DOHH2 (cell line): ENCODE results near the gene SUFU.

Experiments
- H3F3A ChIP-seq: fragments of 200-600 bp; sonication (generic), shearing (Covaris generic); 2 replicates; pipeline ENCODE4 v1.6.0; 2016; ENCODE audit warnings: antibody characterized with exemption, mild to moderate bottlenecking; ENCODE audit not compliant: control insufficient read depth, insufficient read depth
- H3K27ac ChIP-seq: fragments of 200-600 bp; sonication (generic); 2 replicates; pipeline ENCODE4 v1.5.1; 2014; ENCODE audit warnings: low read depth, mild to moderate bottlenecking, low read length, moderate library complexity
- H3K27me3 ChIP-seq: fragments of 200-600 bp; sonication (generic); 2 replicates; pipeline ENCODE4 v1.6.1; 2014; ENCODE audit warnings: mild to moderate bottlenecking, low read length, mixed read lengths; ENCODE audit not compliant: control insufficient read depth
- H3K36me3 ChIP-seq: fragments of 200-600 bp; sonication (generic); 2 replicates; pipeline ENCODE4 v1.6.1; 2014; ENCODE audit warnings: mild to moderate bottlenecking, low read length, moderate library complexity, mixed read lengths; ENCODE audit not compliant: control insufficient read depth
- H3K4me1 ChIP-seq: fragments of 200-600 bp; sonication (generic); 2 replicates; pipeline ENCODE4 v1.6.1; 2014; ENCODE audit warnings: mild to moderate bottlenecking, low read length, mixed read lengths; ENCODE audit not compliant: control insufficient read depth
- H3K4me2 ChIP-seq: fragments of 200-600 bp; sonication (generic); 2 replicates; pipeline ENCODE4 v1.6.0; 2014; ENCODE audit warnings: mild to moderate bottlenecking, low read length, moderate library complexity
- H3K4me3 ChIP-seq: fragments of 200-600 bp; sonication (generic); 2 replicates; pipeline ENCODE4 v1.5.1; 2014; ENCODE audit warnings: mild to moderate bottlenecking, low read length, mixed read lengths
- H3K79me2 ChIP-seq: fragments of 200-600 bp; sonication (generic); 2 replicates; pipeline ENCODE4 v1.6.1; 2014; ENCODE audit warnings: mild to moderate bottlenecking, low read length, mixed read lengths; ENCODE audit not compliant: control insufficient read depth
- H3K9me2 ChIP-seq: fragments of 200-600 bp; sonication (generic); replicated peaks from 2 replicates; pipeline ENCODE4 v1.6.1; 2014; ENCODE audit warnings: mild to moderate bottlenecking, low read length, mixed read lengths; ENCODE audit not compliant: control insufficient read depth
- H3K9me3 ChIP-seq: fragments of 200-600 bp; sonication (generic); 2 replicates; pipeline ENCODE4 v1.6.1; 2014; ENCODE audit warnings: antibody characterized with exemption, low read length, mixed read lengths; ENCODE audit not compliant: control insufficient read depth, insufficient read depth
- H4K20me1 ChIP-seq: fragments of 200-600 bp; sonication (generic); 2 replicates; pipeline ENCODE4 v1.6.0; 2014; ENCODE audit warnings: low read depth, mild to moderate bottlenecking, antibody characterized with exemption, low read length, moderate library complexity; ENCODE audit not compliant: control insufficient read depth, insufficient read depth
- EZH2phosphoT487 ChIP-seq: fragments of 200-600 bp; sonication (generic); IDR thresholded peaks from 2 replicates; pipeline ENCODE4 v1.6.1; 2017; ENCODE audit warnings: borderline replicate concordance, mild to moderate bottlenecking, antibody characterized with exemption, low read length, moderate library complexity, mixed read lengths
- TF ChIP-seq, protein P1 (sequence below): fragments of 200-600 bp; sonication (generic); IDR thresholded peaks from one replicate; pipeline ENCODE4 v1.5.1; 2014; ENCODE audit warnings: antibody characterized with exemption, mild to moderate bottlenecking, low read depth, low read length; ENCODE audit not compliant: poor library complexity, severe bottlenecking

SUFU gene

GRCh38 chr10:102613286-102613685, 109.5 kb downstream of the SUFU start:
- Histone ChIP-seq H3K4me3 (no peak overlapping the region), H3K9me2 (no peaks in the 10 kb centered on the region), H3F3A (no peaks in the 10 kb centered on the region), H3K36me3 (no peaks in the 10 kb centered on the region), H3K4me1 (no peaks in the 10 kb centered on the region), H3K4me2 (no peak overlapping the region), H3K79me2 (no peaks in the 10 kb centered on the region), H3K27ac (no peak overlapping the region), H4K20me1 (no peaks in the 10 kb centered on the region), H3K27me3 (no peaks in the 10 kb centered on the region), H3K9me3 (no peaks in the 10 kb centered on the region)
- TF ChIP-seq EZH2phosphoT487: no peak
- TF ChIP-seq, protein P1, sequence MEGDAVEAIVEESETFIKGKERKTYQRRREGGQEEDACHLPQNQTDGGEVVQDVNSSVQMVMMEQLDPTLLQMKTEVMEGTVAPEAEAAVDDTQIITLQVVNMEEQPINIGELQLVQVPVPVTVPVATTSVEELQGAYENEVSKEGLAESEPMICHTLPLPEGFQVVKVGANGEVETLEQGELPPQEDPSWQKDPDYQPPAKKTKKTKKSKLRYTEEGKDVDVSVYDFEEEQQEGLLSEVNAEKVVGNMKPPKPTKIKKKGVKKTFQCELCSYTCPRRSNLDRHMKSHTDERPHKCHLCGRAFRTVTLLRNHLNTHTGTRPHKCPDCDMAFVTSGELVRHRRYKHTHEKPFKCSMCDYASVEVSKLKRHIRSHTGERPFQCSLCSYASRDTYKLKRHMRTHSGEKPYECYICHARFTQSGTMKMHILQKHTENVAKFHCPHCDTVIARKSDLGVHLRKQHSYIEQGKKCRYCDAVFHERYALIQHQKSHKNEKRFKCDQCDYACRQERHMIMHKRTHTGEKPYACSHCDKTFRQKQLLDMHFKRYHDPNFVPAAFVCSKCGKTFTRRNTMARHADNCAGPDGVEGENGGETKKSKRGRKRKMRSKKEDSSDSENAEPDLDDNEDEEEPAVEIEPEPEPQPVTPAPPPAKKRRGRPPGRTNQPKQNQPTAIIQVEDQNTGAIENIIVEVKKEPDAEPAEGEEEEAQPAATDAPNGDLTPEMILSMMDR: no peak

- Histone ChIP-seq H3K9me3 (no peaks in the 10 kb centered on the region), H3K4me1 (no peaks in the 10 kb centered on the region), H3K79me2 (no peaks in the 10 kb centered on the region), H3K9me2 (no peaks in the 10 kb centered on the region), H3K4me2 (no peak overlapping the region), H3K4me3 (no peak overlapping the region), H3K36me3 (no peaks in the 10 kb centered on the region), H3F3A (no peaks in the 10 kb centered on the region), H4K20me1 (no peaks in the 10 kb centered on the region), H3K27ac (no peak overlapping the region), H3K27me3 (no peaks in the 10 kb centered on the region)
- TF ChIP-seq EZH2phosphoT487: no peak
- TF ChIP-seq, protein P1: no peak
These were observed 110.0 kb downstream of the SUFU start for GRCh38 chr10:102613785-102614184.

GRCh38 chr10:102614888-102615287, 111.1 kb downstream of the SUFU start:
- TF ChIP-seq EZH2phosphoT487: no peak
- TF ChIP-seq, protein P1: no peak
- H3K36me3 ChIP-seq: no peaks in the 10 kb centered on the region
- H3K27me3 ChIP-seq: no peaks in the 10 kb centered on the region

GRCh38 chr10:102615361-102615760, 111.6 kb downstream of the SUFU start:
- TF ChIP-seq, protein P1: peak; percentile 68
- no peak for TF ChIP-seq EZH2phosphoT487
- no peaks in the 10 kb centered on the region for H3K79me2 ChIP-seq
- no peaks in the 10 kb centered on the region for H3K27me3 ChIP-seq
- H4K20me1 ChIP-seq: no peaks in the 10 kb centered on the region
- no peak overlapping the region for H3K4me2 ChIP-seq
- H3K9me2 ChIP-seq: no peaks in the 10 kb centered on the region
- H3K27ac ChIP-seq: no peak overlapping the region
- no peaks in the 10 kb centered on the region for H3K36me3 ChIP-seq
- H3K4me1 ChIP-seq: no peaks in the 10 kb centered on the region
- H3F3A ChIP-seq: no peaks in the 10 kb centered on the region
- H3K9me3 ChIP-seq: no peaks in the 10 kb centered on the region
- no peak overlapping the region for H3K4me3 ChIP-seq

More at GRCh38 chr10:102614888-102615287, 111.1 kb downstream of the SUFU start:
- no peak overlapping the region for H3K27ac ChIP-seq
- no peaks in the 10 kb centered on the region for H3K9me3 ChIP-seq
- H4K20me1 ChIP-seq: no peaks in the 10 kb centered on the region
- no peaks in the 10 kb centered on the region for H3K4me1 ChIP-seq
- no peak overlapping the region for H3K4me2 ChIP-seq
- H3K9me2 ChIP-seq: no peaks in the 10 kb centered on the region
- H3K79me2 ChIP-seq: no peaks in the 10 kb centered on the region
- no peak overlapping the region for H3K4me3 ChIP-seq
- H3F3A ChIP-seq: no peaks in the 10 kb centered on the region
